Hematopoietic multipotent progenitor cell treated with erythropoietin and hydrocortisone succinate and interleukin-3 and kit ligand, for 17 days (in vitro differentiated cells): ENCODE data around the gene KRTAP7-1.

Source experiments
- DNase-seq: peaks from one replicate; pipeline ENCODE4 v3.0.0-alpha.2; 2015; ENCODE audit warnings: low spot score

Gene KRTAP7-1, protein sequence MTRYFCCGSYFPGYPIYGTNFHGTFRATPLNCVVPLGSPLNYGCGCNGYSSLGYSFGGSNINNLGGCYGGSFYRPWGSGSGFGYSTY

DNA sequence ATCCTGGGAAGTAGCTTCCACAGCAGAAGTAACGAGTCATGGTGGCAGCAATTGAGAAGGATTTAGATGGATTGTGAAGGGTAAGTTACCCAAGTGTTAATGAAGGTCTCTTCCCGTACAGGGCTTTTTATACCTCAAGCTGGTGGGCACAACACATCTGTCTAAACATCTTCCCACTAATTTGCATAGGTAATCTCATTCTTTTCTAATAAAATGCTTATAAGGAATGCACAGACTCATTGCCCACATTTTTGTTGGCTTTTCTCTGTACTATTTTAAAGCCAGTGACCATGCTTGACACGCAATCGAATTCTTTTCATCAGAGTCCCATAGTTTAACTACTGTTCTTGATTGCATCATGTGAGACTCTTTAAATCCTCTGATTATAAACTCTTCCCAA, at the start of gene KRTAP7-1:
TSS of gene KRTAP7-1 (minus strand) at position 101 of the 400 bp plus-strand sequence. CDS start at position 40, 61 bp downstream.
- DNase-seq, result no peak

DNA sequence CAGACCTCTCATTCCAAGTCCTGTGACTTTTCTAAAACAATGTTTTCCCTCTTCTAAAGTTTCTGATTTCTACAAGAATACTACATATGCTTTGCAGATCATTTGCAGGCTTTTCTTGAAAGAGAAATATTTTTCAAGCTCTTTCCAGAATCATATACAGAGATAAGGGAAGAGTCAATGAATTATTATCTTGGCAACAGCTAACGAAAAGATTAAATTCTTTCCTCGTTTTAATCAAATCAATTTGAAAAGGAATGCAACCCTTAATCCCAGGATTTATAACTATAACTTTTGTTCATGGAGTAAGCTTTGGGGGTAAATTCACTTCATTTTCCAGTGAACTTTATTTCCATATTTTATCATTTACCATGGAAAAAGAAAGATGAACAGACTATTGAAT, 45.0 kb upstream of the KRTAP7-1 start:
- no peak for DNase-seq

DNA sequence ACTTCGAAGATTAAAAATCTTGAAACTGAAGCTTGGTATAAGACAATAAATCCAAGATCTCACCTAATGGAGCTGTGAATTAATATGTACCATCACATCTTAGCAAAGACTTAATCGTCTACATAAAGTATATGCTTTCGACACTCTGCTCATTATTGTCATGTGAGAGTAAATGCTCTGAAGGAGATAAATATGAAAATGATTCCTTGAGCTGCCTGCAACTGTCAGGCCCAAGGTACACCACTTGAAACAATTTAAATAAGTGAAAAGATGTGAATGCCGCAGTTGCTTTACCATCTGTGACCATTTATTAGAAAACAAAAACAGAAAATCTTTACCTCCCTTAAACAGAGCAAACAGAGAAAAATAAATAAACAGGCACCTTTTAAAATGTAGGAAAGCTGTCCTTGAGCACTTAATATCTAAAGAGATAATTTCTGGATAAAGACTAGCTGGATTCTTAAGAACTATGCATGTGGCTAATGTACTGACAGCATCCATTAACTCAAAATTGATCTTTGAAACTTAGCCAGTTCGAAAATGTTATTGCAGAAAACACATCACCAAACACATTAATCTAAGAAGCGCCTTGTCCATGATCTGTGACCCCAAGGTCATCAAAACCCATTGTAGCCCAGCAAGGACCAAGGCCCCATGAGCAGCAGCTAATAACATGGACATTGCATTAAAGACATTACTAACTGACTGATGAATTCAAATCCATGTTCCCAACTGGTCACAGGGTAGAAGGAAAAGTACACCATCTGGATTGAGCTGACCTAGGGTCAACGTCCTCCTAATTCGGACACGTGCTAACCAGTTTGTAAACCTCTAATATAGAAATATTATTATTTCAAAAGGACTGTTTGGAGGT, 18.3 kb upstream of the KRTAP7-1 start:
- DNase-seq, result no peak

DNA sequence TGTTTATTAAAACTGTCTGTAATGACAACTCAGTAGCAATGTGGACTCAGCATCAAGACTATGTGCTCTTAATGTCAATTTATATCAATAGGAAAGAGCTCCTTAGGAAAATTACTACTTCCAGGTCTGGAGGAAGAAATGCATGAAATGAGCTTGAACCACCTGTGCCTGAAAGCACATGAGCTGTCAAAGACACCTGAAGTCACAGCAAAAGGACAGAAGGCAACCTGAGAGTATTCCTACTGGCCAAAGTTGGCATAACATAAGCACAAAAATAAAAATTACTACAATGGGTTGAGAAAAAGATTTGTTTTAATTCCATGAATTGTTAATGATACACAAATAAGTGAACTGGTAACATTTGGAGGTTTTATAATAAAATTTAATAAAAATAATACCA, 13.4 kb upstream of the KRTAP7-1 start:
- no peak for DNase-seq

DNA sequence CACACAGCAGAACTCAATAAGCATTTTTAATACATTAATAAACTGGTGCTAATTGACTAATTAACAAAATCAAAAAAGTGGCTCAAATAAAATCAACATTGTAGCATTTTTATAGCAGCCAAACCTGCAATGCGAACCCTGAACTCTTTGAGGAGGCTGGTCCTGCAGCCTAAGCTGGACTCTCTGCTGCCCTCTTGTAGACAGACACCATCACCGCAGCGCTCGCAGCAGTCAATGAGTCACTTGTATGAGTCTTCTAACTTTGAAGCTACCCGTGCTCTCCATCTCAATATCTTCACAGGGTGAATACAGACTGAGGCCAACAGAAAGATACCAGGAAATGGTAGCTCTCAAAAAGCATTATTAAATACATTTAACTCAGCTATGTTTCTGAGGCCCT, 9.7 kb upstream of the KRTAP7-1 start:
- no peak for DNase-seq

DNA sequence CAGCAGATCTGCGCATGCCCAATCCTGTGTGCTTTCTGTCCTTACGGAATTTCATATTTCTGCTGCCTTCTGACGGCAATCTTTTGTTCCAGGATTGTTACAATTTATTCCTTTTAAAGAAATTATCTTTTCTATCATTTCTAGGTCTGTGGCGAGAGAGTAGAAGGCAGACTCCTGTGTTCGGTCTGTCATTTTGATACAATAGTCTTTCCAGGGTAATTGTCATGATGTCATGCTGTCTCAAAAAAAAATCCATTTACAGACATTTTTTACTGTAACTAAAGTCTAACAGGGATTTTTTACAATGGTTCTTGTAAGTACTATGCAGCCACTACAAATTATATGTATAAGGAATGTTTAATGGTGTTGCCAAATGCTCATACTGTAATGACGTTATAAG, 9.0 kb upstream of the KRTAP7-1 start:
- no peak for DNase-seq

DNA sequence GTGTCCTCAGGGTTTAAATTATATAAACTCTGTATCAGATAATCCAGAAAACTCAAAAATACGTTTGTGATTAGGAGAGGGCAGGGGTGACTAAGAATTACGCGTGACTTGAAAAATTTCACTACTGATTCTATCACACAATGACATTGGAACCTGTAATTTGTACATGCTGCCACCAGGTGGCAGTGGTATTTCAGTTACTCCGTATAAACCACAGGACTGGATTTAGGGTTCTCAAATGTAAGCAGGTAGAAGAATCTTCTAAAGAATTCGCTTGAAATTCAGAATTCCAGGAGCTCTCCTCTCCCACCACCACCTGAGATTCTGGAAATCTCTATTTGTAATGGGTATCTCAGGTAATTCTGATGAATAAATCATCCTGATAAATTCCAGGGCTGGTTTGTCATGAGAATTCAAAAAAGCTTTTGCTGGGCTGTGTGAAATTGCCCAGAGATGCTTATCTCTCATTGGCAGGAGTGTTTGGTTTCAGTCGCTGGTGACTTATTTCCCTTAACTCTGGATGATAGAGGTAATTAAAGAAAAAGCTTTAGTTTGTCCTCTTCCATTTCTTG, 1.7 kb upstream of the KRTAP7-1 start:
- no peak for DNase-seq

DNA sequence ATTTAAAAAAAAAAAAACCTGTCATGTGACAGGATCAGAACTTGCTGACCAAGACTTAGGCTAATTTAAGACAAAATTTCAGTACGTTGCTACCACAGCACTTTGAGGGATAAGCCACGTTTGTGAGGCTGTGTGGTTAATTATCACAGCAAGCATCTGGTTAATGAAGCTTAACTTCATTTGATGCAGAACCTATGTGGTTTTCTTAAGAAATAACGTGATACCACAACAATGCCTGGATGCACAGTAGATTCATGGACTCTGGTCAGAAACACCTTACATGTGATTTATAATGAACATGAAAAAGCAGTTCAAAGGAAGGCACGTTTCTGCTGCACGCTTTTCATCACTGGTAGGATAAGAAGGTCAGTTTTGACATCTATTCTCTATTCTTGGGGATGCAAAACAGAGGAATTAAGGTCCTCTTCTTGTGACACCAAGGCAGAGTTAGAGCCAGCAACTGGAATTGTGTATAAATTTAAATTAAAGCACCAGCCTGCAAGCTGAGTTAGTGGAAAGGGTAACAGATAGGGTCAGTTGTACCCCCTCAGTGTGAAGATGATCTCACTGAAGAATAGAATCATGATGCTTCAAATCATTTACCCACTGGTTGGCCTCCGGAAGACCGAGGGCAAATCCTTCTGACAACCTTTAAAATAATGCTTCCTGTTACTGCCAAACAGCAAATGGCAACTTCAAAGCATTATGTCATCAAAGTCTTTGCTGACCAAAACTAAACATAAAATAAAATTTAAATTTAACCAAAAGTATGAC, 10.5 kb downstream of the KRTAP7-1 start:
- DNase-seq, result no peak

DNA sequence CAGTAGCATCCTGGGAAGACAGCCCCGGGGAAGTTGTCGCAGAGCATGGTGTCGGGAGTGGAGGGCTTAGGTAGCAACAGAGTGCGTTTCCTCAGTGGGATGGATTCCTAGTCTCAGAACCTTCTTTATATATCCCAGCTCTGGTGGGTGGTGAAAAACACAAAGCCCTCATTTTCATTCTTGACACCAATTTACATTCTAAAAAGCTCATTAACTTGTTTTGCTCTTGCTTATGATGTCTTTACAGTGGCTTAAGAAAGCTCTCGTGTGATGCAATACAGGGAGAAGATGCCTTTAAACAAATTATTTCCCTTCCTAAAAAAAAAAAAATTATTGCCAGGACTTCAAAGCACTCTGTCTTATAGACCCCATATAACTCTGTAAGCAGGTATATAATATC, 16.4 kb downstream of the KRTAP7-1 start, which contains the start of gene KRTAP8-1:
TSS of gene KRTAP8-1 (minus strand) at position 101 of the 400 bp plus-strand sequence. CDS start at position 47, 54 bp downstream.
- DNase-seq, result no peak

DNA sequence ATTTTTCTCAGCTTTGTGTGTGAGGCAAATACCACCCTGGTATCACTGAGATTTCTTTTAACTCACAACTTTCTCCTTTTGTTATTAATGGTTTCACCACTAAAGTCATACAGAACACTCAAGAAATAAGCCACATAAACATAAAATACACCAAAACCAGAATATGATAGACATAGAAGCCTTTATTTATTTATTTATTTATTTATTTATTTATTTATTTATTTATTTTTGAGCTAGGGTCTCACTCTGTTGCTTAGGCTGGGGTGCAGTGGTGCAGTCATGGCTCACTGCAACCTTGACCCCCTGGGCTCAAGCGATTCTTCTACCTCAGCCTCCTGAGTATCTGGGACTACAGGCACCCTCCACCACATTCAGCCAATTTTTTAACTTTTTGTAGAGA, 29.0 kb downstream of the KRTAP7-1 start:
- no peak for DNase-seq

DNA sequence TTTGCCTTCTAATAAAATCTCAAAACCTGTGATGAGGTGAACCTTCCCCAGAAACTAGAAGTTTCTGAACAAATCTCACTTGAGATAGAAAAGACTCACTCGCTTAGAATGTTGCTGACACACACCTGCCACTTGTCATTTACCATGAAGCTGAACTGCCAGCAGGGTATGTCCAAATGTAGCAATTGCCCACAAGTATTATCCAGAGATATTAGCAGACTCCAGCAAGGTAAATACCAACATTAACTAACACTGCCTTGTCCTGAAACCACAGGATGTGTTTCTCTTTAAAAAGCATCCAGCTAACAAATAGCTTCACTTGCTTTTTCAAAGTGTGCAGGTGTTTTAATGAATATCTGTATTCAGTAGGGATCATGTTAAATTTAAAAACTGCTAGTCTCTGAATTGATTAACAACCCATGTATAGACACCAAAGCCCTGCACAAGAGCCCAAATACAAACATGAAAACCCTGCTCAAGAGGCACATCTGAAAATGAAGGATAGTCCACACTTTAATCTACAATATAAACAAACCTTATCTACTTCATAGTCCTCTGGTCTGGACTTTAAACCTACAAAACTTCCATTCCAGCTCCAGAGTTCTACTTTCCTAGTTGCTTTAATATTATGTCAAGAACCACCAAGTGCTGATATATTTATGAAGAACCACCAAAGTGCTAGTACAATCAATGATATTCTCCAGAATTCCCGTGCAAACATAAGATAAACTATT, 35.8 kb downstream of the KRTAP7-1 start:
- no peak for DNase-seq

DNA sequence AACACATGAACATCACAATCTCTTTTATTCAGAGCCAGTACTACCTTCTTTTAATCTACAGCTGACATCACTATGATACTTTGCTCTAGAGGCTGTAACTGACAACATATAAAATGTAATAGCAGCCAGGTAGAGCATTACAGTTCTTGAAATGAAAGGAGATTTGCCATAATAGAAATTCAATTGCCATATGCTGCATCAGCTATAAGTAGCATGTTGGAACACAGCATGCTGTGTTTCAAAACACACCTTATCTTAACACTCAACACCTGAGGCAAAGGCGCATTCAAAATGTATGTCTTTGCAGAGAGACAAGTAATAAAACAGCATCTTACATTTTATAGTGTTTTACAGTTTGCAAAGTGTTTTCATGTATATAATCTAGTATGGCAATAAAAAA, 50.3 kb downstream of the KRTAP7-1 start:
- no peak for DNase-seq
